Measurements from ENCODE around the gene BEAN1. TPM values are rescaled to one million over a fixed set of nuclear protein-coding genes. Genes with fewer than 3 reads are reported as not detected.

BEAN1 gene
- polyA plus RNA-seq, 1 of the 3 experiments (the other 2 are of a cell fraction): 0.07 TPM

DNA sequence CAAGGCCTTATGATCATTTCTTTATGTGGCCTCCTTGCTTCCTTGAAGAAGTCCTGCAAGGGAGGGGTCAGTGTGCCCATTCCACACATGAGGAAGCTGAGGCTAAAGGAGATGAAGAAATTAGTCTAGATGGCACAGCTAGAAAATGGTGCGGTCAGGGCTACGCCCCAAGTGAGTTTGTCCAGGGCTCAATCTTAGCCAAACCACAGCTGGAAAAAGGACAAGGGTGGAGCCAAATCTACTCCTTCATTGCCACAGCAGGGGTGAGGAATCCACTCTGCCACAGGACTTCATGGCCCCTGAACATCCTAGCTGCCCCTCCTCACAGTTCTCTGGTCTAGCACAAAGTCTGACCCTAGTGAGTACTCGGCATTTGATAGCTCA is 16.2 kb downstream of the BEAN1 start:
- H3K27ac ChIP-seq (ENCODE audit: low read depth in 2 of 2, low read length in 1 of 2): no peak overlapping the region
- no peak overlapping the region for H3K9ac ChIP-seq
- no peaks in the 10 kb centered on the region for H3K9me3 ChIP-seq
- no peaks in the 10 kb centered on the region for H3K36me3 ChIP-seq (replicated peaks in 1 of 2; ENCODE audit: control insufficient read depth in 1 of 2, insufficient read depth in 2 of 2, low read length in 1 of 2)
- no peak overlapping the region for H2AFZ ChIP-seq (ENCODE audit: low read depth)
- H3K79me2 ChIP-seq (ENCODE audit: insufficient read depth): no peaks in the 10 kb centered on the region
- 79% methylated on average over 3 of the region's 3 CpGs for WGBS (ENCODE audit: low lambda C conversion rate)
- peaks cover 6% of the 10 kb centered on the region; the same call in 1 of the 2 replicates for H3K27me3 ChIP-seq (ENCODE audit: insufficient read depth)
- ChIA-PET POLR2A (no interaction called here), CTCF (interaction anchor here (1.3 to 1.7 kb wide), 2 partner anchors 30 to 165 kb away, joined by 3 to 4 read pairs; no protein-coding TSS in a partner anchor)
- TF ChIP-seq RCOR1 (IDR thresholded peaks at IDR 0.05; ENCODE audit: low read length) (no peak), RAD21 (IDR thresholded peaks at IDR 0.05; ENCODE audit: low read length) (no peak), MEF2A (IDR thresholded peaks at IDR 0.05; ENCODE audit: borderline replicate concordance, low read depth) (no peak), MXI1 (IDR thresholded peaks at IDR 0.05; ENCODE audit: low read depth, low read length) (no peak), POLR2AphosphoS5 (IDR thresholded peaks at IDR 0.05; ENCODE audit: low read depth, low read length) (no peak), FOXJ3 (CRISPR knock-in tag; IDR thresholded peaks at IDR 0.05) (no peak), GATA2 (CRISPR knock-in tag; IDR thresholded peaks at IDR 0.05) (no peak), RXRA (IDR thresholded peaks at IDR 0.05; ENCODE audit: borderline replicate concordance, low read depth) (no peak)
- no peak overlapping the region for H3K4me3 ChIP-seq (ENCODE audit: low read depth in 2 of 2, low read length in 1 of 2)
- H3K4me1 ChIP-seq (ENCODE audit: control insufficient read depth in 1 of 2, insufficient read depth in 2 of 2, low read depth in 1 of 2, low read length in 1 of 2): peaks cover 0 to 3% of the 10 kb centered on the region in 2 experiments; a peak in 1 of 4 replicates
- no peak for DNase-seq
- H4K20me1 ChIP-seq (ENCODE audit: insufficient read depth): no peaks in the 10 kb centered on the region
- no peak overlapping the region for H3K4me2 ChIP-seq
- H3F3A ChIP-seq (replicated peaks; ENCODE audit: insufficient read depth): no peaks in the 10 kb centered on the region
- H3K9me2 ChIP-seq: no peaks in the 10 kb centered on the region

DNA sequence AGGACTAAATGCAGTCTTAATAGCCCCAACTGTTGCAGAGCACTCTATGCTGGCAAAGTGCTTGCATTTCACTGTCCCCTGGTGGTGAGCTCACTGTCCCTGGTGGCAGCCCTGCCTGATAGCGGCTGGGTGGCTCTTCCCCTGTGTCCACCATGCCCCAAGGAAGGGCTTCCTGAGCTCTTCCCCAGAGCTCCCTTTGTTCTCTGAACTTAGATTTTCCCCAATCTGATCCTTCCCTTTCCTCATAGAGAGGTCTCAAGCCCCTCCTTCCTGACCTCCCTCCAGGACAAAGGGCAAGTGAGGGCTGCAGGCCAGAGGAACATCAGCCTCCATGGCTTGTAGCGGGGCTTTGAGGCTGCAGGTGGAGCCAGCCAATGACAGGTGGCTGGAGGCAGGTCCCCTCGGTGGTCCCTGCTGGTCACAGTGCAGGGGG is 17.0 kb downstream of the BEAN1 start:
- Histone ChIP-seq H3K27me3 (ENCODE audit: insufficient read depth) (peaks cover 6% of the 10 kb centered on the region; the same call in 1 of the 2 replicates), H3K79me2 (ENCODE audit: insufficient read depth) (no peaks in the 10 kb centered on the region), H3K9me2 (no peaks in the 10 kb centered on the region), H3K4me2 (no peak overlapping the region), H3K9ac (no peak overlapping the region), H3K9me3 (no peaks in the 10 kb centered on the region), H3F3A (replicated peaks; ENCODE audit: insufficient read depth) (no peaks in the 10 kb centered on the region), H2AFZ (ENCODE audit: low read depth) (no peak overlapping the region), H3K4me3 (ENCODE audit: low read depth in 2 of 2, low read length in 1 of 2) (no peak overlapping the region), H3K36me3 (replicated peaks in 1 of 2; ENCODE audit: control insufficient read depth in 1 of 2, insufficient read depth in 2 of 2, low read length in 1 of 2) (no peaks in the 10 kb centered on the region), H3K4me1 (ENCODE audit: control insufficient read depth in 1 of 2, insufficient read depth in 2 of 2, low read depth in 1 of 2, low read length in 1 of 2) (peaks cover 0 to 3% of the 10 kb centered on the region in 2 experiments; a peak in 1 of 4 replicates), H4K20me1 (ENCODE audit: insufficient read depth) (no peaks in the 10 kb centered on the region), H3K27ac (ENCODE audit: low read depth in 2 of 2, low read length in 1 of 2) (no peak overlapping the region)
- no peak for DNase-seq
- POLR2A ChIA-PET: no interaction called here
- CTCF ChIA-PET: interaction anchor here (0.9 to 1.7 kb wide), 3 partner anchors 29 to 37 kb away, joined by 3 to 4 read pairs (median 4); no protein-coding TSS in a partner anchor
- WGBS (ENCODE audit: low lambda C conversion rate): 47% methylated on average over 3 of the region's 3 CpGs
- TF ChIP-seq TEAD4 (IDR thresholded peaks at IDR 0.05; ENCODE audit: borderline replicate concordance, insufficient read depth): no peak
- TF ChIP-seq FOXM1 (IDR thresholded peaks at IDR 0.05; ENCODE audit: low read depth): no peak
- TF ChIP-seq GATA2 (CRISPR knock-in tag; IDR thresholded peaks at IDR 0.05): no peak
- TF ChIP-seq, protein P1, sequence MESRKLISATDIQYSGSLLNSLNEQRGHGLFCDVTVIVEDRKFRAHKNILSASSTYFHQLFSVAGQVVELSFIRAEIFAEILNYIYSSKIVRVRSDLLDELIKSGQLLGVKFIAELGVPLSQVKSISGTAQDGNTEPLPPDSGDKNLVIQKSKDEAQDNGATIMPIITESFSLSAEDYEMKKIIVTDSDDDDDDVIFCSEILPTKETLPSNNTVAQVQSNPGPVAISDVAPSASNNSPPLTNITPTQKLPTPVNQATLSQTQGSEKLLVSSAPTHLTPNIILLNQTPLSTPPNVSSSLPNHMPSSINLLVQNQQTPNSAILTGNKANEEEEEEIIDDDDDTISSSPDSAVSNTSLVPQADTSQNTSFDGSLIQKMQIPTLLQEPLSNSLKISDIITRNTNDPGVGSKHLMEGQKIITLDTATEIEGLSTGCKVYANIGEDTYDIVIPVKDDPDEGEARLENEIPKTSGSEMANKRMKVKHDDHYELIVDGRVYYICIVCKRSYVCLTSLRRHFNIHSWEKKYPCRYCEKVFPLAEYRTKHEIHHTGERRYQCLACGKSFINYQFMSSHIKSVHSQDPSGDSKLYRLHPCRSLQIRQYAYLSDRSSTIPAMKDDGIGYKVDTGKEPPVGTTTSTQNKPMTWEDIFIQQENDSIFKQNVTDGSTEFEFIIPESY (IDR thresholded peaks at IDR 0.05; ENCODE audit: borderline replicate concordance, low read depth): no peak
- no peak for TF ChIP-seq NFIC (IDR thresholded peaks at IDR 0.05; ENCODE audit: borderline replicate concordance)
- TF ChIP-seq RFX5 (IDR thresholded peaks at IDR 0.05; ENCODE audit: low read length): no peak
- TF ChIP-seq, protein P2, sequence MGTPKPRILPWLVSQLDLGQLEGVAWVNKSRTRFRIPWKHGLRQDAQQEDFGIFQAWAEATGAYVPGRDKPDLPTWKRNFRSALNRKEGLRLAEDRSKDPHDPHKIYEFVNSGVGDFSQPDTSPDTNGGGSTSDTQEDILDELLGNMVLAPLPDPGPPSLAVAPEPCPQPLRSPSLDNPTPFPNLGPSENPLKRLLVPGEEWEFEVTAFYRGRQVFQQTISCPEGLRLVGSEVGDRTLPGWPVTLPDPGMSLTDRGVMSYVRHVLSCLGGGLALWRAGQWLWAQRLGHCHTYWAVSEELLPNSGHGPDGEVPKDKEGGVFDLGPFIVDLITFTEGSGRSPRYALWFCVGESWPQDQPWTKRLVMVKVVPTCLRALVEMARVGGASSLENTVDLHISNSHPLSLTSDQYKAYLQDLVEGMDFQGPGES (IDR thresholded peaks at IDR 0.05; ENCODE audit: low read depth, low read length): no peak
- TF ChIP-seq, protein P3, sequence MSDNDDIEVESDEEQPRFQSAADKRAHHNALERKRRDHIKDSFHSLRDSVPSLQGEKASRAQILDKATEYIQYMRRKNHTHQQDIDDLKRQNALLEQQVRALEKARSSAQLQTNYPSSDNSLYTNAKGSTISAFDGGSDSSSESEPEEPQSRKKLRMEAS (IDR thresholded peaks at IDR 0.05; ENCODE audit: low read depth): no peak
- no peak for TF ChIP-seq REST (IDR thresholded peaks at IDR 0.05; ENCODE audit: low read depth, low read length)
- TF ChIP-seq, protein P4, sequence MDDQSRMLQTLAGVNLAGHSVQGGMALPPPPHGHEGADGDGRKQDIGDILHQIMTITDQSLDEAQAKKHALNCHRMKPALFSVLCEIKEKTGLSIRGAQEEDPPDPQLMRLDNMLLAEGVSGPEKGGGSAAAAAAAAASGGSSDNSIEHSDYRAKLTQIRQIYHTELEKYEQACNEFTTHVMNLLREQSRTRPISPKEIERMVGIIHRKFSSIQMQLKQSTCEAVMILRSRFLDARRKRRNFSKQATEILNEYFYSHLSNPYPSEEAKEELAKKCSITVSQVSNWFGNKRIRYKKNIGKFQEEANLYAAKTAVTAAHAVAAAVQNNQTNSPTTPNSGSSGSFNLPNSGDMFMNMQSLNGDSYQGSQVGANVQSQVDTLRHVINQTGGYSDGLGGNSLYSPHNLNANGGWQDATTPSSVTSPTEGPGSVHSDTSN (IDR thresholded peaks at IDR 0.05): no peak
- TF ChIP-seq RXRA (IDR thresholded peaks at IDR 0.05; ENCODE audit: borderline replicate concordance, low read depth): no peak
- no peak for TF ChIP-seq EP300 (IDR thresholded peaks at IDR 0.05; ENCODE audit: borderline replicate concordance in 1 of 2, low read depth in 1 of 2, low read length in 1 of 2)
- TF ChIP-seq RCOR1 (IDR thresholded peaks at IDR 0.05; ENCODE audit: low read length): no peak
- no peak for TF ChIP-seq EZH2phosphoT487 (IDR thresholded peaks at IDR 0.05; ENCODE audit: borderline replicate concordance, low read depth)
- no peak for TF ChIP-seq NRF1 (IDR thresholded peaks at IDR 0.05; ENCODE audit: low read depth, low read length)
- TF ChIP-seq POLR2AphosphoS5 (IDR thresholded peaks at IDR 0.05; ENCODE audit: low read depth, low read length): no peak

All from SK-N-SH (cell line).